RPMI7951 (cell line): ENCODE measurements around the gene FAM9B. TPM values are rescaled to one million over a fixed set of nuclear protein-coding genes. Genes with fewer than 3 reads are reported as not detected.

Experiments used
- DNase-seq: peaks from one replicate; pipeline ENCODE4 v3.0.0-alpha.2; 2012; ENCODE audit warnings: low read depth
- total RNA-seq: library from RNA; depleted of rRNA; stranded (reverse); fragments of >200 nt; shearing (Covaris generic); gene quantifications from 2 replicates; pipeline ENCODE4 v1.2.3, GENCODE V29; 2014; rRNA removed

FAM9B gene
- total RNA-seq, 1 experiment from 2014 or later = 0.36 TPM

- DNase-seq = no peak
Observed at GRCh38 chrX:8980756-8981155, 53.2 kb downstream of the FAM9B start.

Other genes starting within 250 kb of the FAM9B start
- not detected in 2 replicates for gene FAM9A, start 232.7 kb downstream of the FAM9B start, total RNA-seq